Tibial artery (tissue), 4 donors: ENCODE data around the gene DEAF1.

Experiments used
- DNase-seq, 2 donors: peaks; one replicate each; pipeline ENCODE4 v3.0.0-alpha.2; 2019
- H3K27ac ChIP-seq, 2 donors: fragments of 200-600 bp; sonication (generic) in 1 of 2; 1 replicate in 1 of 2; 2 replicates in 1 of 2; pipeline ENCODE4 v1.5.1; 2018 to 2019; ENCODE audit warnings: mild to moderate bottlenecking in 1 of 2
- H3K27me3 ChIP-seq, 2 donors: fragments of 200-600 bp; sonication (generic) in 1 of 2; one replicate each; pipeline versions ENCODE4 v1.5.1 to v1.6.0; 2016 to 2019
- H3K36me3 ChIP-seq, 3 donors: fragments of 200-600 bp; sonication (generic) in 2 of 3; one replicate each; pipeline ENCODE4 v1.5.1; 2016 to 2019; ENCODE audit warnings: mild to moderate bottlenecking in 2 of 3
- H3K4me1 ChIP-seq, 4 donors: fragments of 200-600 bp; sonication (generic) in 2 of 4; 1 replicate in 3 of 4; 2 replicates in 1 of 4; pipeline ENCODE4 v1.5.1; 2016 to 2019
- H3K4me3 ChIP-seq, 2 donors: fragments of 200-600 bp; sonication (generic) in 1 of 2; 1 replicate in 1 of 2; 2 replicates in 1 of 2; pipeline ENCODE4 v1.5.1; 2018 to 2019; ENCODE audit warnings: mild to moderate bottlenecking in 2 of 2
- H3K9me3 ChIP-seq, 3 donors: fragments of 200-600 bp; sonication (generic) in 1 of 3; one replicate each; pipeline ENCODE4 v1.5.1; 2016 to 2019
- CTCF ChIP-seq, 2 experiments: fragments of 200-600 bp in 1 of 2; fragments of 450-650 bp in 1 of 2; IDR thresholded peaks; one replicate each; pipeline ENCODE4 v1.5.1; 2017 to 2019; ENCODE audit warnings: antibody characterized with exemption in 2 of 2, mild to moderate bottlenecking in 1 of 2, moderate library complexity in 1 of 2
- intact Hi-C: fragments of 100-400 bp; cut with DNase I; formaldehyde crosslinking; loops from one replicate; pipeline ENCODE4 v1.15.0; 2023; ENCODE audit warnings: low total_unique reads

DEAF1 gene

GRCh38 chr11:687751-688150, 7.3 kb downstream of the DEAF1 start:
- no peak for DNase-seq
- intact Hi-C loops = no loop called here
- Histone ChIP-seq H3K27me3 (no peaks in the 10 kb centered on the region), H3K27ac (no peak overlapping the region), H3K4me1 (peaks cover 0 to 10% (median 0%) of the 10 kb centered on the region in 4 donors), H3K9me3 (no peaks in the 10 kb centered on the region), H3K36me3 (peaks cover 36 to 75% (median 56%) of the 10 kb centered on the region in 3 donors), H3K4me3 (no peak overlapping the region)
- no peak for TF ChIP-seq CTCF (IDR thresholded peaks at IDR 0.05)

GRCh38 chr11:686451-687243, 8.4 kb downstream of the DEAF1 start:
- H3K4me3 ChIP-seq = no peak overlapping the region
- H3K27ac ChIP-seq = no peak overlapping the region
- DNase-seq = no peak
- no peak for TF ChIP-seq CTCF (IDR thresholded peaks at IDR 0.05)
- H3K9me3 ChIP-seq = no peaks in the 10 kb centered on the region
- peaks cover 0 to 3% (median 0%) of the 10 kb centered on the region in 4 donors for H3K4me1 ChIP-seq
- H3K27me3 ChIP-seq = no peaks in the 10 kb centered on the region
- H3K36me3 ChIP-seq = peaks cover 36 to 86% (median 62%) of the 10 kb centered on the region in 3 donors
- intact Hi-C loops = no loop called here

- TF ChIP-seq CTCF (IDR thresholded peaks at IDR 0.05) = no peak
- DNase-seq = no peak
- Histone ChIP-seq H3K4me1 (no peaks in the 10 kb centered on the region), H3K27me3 (no peaks in the 10 kb centered on the region), H3K27ac (no peak overlapping the region), H3K9me3 (no peaks in the 10 kb centered on the region), H3K36me3 (peaks cover 30 to 91% (median 46%) of the 10 kb centered on the region in 3 donors), H3K4me3 (no peak overlapping the region)
- intact Hi-C loops = no loop called here
These were observed 14.1 kb downstream of the DEAF1 start for GRCh38 chr11:680970-681369.

GRCh38 chr11:680476-680875, 14.5 kb downstream of the DEAF1 start:
- no peak overlapping the region for H3K4me3 ChIP-seq
- H3K9me3 ChIP-seq = no peaks in the 10 kb centered on the region
- peaks cover 30 to 88% (median 42%) of the 10 kb centered on the region in 3 donors for H3K36me3 ChIP-seq
- no peaks in the 10 kb centered on the region for H3K4me1 ChIP-seq
- TF ChIP-seq CTCF (IDR thresholded peaks at IDR 0.05) = no peak
- H3K27ac ChIP-seq = no peak overlapping the region
- no peaks in the 10 kb centered on the region for H3K27me3 ChIP-seq
- intact Hi-C loops = no loop called here
- no peak for DNase-seq

GRCh38 chr11:679271-680207, 15.5 kb downstream of the DEAF1 start:
- H3K27ac ChIP-seq = no peak overlapping the region
- intact Hi-C loops = no loop called here

More at GRCh38 chr11:679271-680207, 15.5 kb downstream of the DEAF1 start:
- DNase-seq = no peak
- peaks cover 29 to 87% (median 35%) of the 10 kb centered on the region in 3 donors for H3K36me3 ChIP-seq
- no peaks in the 10 kb centered on the region for H3K4me1 ChIP-seq
- no peak for TF ChIP-seq CTCF (IDR thresholded peaks at IDR 0.05)
- no peaks in the 10 kb centered on the region for H3K9me3 ChIP-seq
- H3K27me3 ChIP-seq = no peaks in the 10 kb centered on the region
- H3K4me3 ChIP-seq = no peak overlapping the region
